Cardiac muscle cell (in vitro differentiated cells and primary cell): Measurements from ENCODE around the gene ATP9B. TPM values are rescaled to one million over a fixed set of nuclear protein-coding genes. Genes with fewer than 3 reads are reported as not detected.

Experiments used
- DNase-seq, 2 donors: peaks; one replicate each; pipeline versions ENCODE4 v3.0.0 to v3.0.0-alpha.2; 2010 to 2017; ENCODE audit warnings: low read depth in 1 of 2, low spot score in 1 of 2
- H3K27ac ChIP-seq: fragments of 200-600 bp; sonication (generic); 2 replicates; pipeline ENCODE4 v1.5.1; 2016
- H3K27me3 ChIP-seq: fragments of 200-600 bp; sonication (generic); 2 replicates; pipeline ENCODE4 v1.6.0; 2016; ENCODE audit warnings: control low read depth
- H3K36me3 ChIP-seq: fragments of 200-600 bp; sonication (generic); 2 replicates; pipeline ENCODE4 v1.5.1; 2016; ENCODE audit warnings: control low read depth
- H3K4me1 ChIP-seq: fragments of 200-600 bp; sonication (generic); 2 replicates; pipeline ENCODE4 v1.8.1; 2017; ENCODE audit warnings: low read depth, mild to moderate bottlenecking, mixed run types
- H3K4me3 ChIP-seq: fragments of 200-600 bp; sonication (generic); 2 replicates; pipeline ENCODE4 v1.5.1; 2016; ENCODE audit warnings: mild to moderate bottlenecking
- H3K9me3 ChIP-seq: fragments of 200-600 bp; sonication (generic); 2 replicates; pipeline ENCODE4 v1.5.1; 2017; ENCODE audit warnings: low read depth, mild to moderate bottlenecking, control low read depth
- polyA plus RNA-seq: library from polyadenylated mRNA; unstranded; fragments of >200 nt; fragmentation: Nextera tagmentation; extraction: Ambion mirVana; gene quantifications from 2 replicates; pipeline ENCODE4 v1.2.1, GENCODE V29; 2016
- total RNA-seq: library from RNA; depleted of rRNA; stranded (reverse); fragments of >200 nt; gene quantifications from 2 replicates; pipeline ENCODE4 v1.2.3, GENCODE V29; 2016
- TF ChIP-seq, protein P1 (sequence below): IDR thresholded peaks from 2 replicates; pipeline ENCODE4 v1.5.1; 2012; ENCODE audit warnings: low read depth, mild to moderate bottlenecking, low read length

Gene ATP9B
- total and polyA plus RNA-seq, 2 experiments from 2014 or later: 14.1 to 14.2 TPM

DNA sequence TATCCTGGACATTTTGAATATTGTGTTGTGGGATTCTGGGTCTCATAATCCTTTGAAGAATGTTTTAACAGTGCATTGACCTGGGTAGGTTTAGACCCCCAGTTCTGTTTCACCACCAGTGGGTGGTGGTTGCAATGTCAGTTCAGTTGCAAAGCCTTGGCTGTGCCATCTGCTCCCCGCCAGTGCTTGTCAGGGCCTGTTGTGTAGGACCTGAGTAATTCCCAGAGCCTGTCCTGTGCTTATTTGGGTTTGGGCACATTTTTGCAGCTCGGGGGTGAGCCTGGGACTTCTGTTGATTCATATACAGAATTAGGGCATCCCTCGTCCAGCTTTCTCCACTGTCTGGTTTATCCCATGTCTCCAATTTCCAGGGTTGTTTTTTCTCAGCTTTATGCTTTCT is 24.8 kb downstream of the ATP9B start:
- Histone ChIP-seq H3K4me1 (peaks cover 4% of the 10 kb centered on the region), H3K27me3 (no peaks in the 10 kb centered on the region), H3K27ac (no peak overlapping the region), H3K9me3 (no peaks in the 10 kb centered on the region), H3K36me3 (no peaks in the 10 kb centered on the region), H3K4me3 (no peak overlapping the region)
- no peak for DNase-seq
- TF ChIP-seq, protein P1, sequence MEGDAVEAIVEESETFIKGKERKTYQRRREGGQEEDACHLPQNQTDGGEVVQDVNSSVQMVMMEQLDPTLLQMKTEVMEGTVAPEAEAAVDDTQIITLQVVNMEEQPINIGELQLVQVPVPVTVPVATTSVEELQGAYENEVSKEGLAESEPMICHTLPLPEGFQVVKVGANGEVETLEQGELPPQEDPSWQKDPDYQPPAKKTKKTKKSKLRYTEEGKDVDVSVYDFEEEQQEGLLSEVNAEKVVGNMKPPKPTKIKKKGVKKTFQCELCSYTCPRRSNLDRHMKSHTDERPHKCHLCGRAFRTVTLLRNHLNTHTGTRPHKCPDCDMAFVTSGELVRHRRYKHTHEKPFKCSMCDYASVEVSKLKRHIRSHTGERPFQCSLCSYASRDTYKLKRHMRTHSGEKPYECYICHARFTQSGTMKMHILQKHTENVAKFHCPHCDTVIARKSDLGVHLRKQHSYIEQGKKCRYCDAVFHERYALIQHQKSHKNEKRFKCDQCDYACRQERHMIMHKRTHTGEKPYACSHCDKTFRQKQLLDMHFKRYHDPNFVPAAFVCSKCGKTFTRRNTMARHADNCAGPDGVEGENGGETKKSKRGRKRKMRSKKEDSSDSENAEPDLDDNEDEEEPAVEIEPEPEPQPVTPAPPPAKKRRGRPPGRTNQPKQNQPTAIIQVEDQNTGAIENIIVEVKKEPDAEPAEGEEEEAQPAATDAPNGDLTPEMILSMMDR: no peak

DNA sequence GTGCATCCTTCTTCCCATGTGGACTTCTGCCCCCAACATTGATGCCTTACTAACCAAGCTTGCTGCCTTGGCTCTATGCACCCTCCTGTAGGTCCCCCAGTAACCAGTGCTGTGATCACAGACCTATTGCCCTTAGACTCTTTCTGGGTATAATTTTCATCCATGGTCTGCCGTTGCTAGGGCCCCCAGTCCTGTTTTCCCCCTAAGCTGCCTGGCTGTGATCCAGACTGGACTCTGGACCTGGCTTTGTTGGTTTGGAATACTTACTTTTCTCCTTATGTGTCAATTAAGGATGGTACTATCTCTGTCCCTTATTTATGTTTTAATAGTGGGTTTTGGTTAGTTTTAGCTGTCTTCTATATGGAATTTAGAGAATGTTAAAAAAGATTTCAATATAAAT is 26.0 kb downstream of the ATP9B start:
- Histone ChIP-seq H3K27me3 (no peaks in the 10 kb centered on the region), H3K36me3 (no peaks in the 10 kb centered on the region), H3K4me1 (peaks cover 4% of the 10 kb centered on the region), H3K9me3 (no peaks in the 10 kb centered on the region), H3K27ac (no peak overlapping the region), H3K4me3 (no peak overlapping the region)
- DNase-seq: no peak
- TF ChIP-seq, protein P1: no peak

DNA sequence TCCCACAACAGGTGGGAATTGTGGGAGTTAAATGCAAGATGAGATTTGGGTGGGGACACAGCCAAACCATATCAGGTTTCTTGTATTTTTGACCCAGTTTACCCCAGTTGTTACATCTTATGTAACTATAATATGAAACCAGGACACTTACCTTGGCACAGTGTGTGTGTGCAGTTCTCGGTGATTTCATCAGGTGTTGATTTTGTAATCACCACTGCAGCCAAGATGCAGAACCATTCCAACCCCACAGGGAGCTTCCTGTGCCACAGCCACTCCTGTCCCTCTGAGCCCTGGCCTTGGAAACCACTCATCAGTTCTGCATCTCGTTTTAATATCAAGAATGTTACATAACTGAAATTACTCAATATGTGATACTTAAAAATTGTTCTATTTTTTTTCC is 31.8 kb downstream of the ATP9B start:
- no peaks in the 10 kb centered on the region for H3K27me3 ChIP-seq
- H3K27ac ChIP-seq: no peak overlapping the region
- TF ChIP-seq, protein P1: no peak
- no peaks in the 10 kb centered on the region for H3K4me1 ChIP-seq
- H3K4me3 ChIP-seq: no peak overlapping the region
- no peaks in the 10 kb centered on the region for H3K9me3 ChIP-seq
- no peak for DNase-seq
- no peaks in the 10 kb centered on the region for H3K36me3 ChIP-seq

DNA sequence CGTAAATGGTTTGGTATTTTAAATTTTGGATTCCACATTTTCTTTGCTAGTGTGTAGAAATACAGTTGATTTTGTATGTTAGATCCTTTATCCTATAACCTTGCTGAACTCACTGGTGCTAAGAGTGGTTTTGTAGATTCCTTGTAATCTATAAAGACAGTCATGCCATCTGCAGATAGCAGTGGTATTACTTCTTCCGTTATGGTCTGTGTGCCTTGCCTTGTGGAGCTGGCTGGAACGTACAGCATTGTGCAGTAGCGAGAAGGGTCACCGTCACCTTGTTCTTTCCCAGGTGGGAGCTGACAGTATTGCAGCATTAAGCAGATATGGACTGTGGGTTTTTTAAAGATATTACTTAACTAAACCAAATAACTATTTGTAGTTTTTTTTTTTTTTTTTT is 33.7 kb downstream of the ATP9B start:
- TF ChIP-seq, protein P1: no peak
- no peak overlapping the region for H3K4me3 ChIP-seq
- no peaks in the 10 kb centered on the region for H3K36me3 ChIP-seq
- no peak overlapping the region for H3K27ac ChIP-seq
- H3K27me3 ChIP-seq: no peaks in the 10 kb centered on the region
- no peak for DNase-seq
- no peaks in the 10 kb centered on the region for H3K9me3 ChIP-seq
- no peaks in the 10 kb centered on the region for H3K4me1 ChIP-seq

DNA sequence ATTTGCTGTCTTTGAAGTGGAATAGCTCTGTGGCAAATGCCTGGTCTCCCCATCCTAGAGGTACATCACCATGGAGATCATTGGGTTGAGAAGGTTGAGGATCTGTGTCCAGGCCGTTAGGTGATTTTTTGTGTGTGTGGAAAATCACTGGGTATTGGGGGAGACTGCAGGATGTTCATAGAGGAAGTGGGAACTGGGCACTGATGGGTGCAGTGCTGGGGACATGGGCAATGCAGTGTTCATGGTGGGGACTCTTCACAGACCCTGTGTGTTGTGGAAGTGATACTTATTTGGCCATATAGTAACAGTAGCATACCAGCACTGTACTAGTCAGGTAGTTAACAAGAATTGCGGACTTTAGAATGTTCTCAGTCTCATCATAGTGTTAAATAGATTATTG is 34.9 kb downstream of the ATP9B start:
- H3K27me3 ChIP-seq: no peaks in the 10 kb centered on the region
- no peaks in the 10 kb centered on the region for H3K36me3 ChIP-seq
- no peak for DNase-seq
- TF ChIP-seq, protein P1: no peak
- H3K4me3 ChIP-seq: no peak overlapping the region
- no peak overlapping the region for H3K27ac ChIP-seq
- H3K4me1 ChIP-seq: no peaks in the 10 kb centered on the region
- H3K9me3 ChIP-seq: no peaks in the 10 kb centered on the region

DNA sequence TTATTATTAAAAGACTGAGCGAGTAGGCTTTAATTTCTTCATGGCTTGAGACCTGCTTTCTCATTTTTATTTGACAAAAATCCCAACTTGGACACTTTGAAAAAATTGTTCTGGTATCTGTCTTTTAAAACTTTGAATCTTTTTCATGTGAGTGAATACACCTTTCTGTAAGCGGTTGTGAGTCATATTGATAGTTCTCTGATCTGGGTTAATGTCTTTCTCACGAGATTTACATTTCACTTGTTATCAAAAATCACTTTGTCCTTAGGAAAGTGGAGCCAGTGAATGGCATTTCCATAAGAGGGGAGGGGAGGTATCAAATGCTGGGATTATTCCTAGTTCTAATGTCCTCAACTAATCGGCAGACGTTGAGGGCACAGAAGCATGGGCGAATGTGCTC is 36.3 kb downstream of the ATP9B start:
- TF ChIP-seq, protein P1: no peak
- Histone ChIP-seq H3K27me3 (no peaks in the 10 kb centered on the region), H3K9me3 (no peaks in the 10 kb centered on the region), H3K4me1 (no peaks in the 10 kb centered on the region), H3K4me3 (no peak overlapping the region), H3K36me3 (no peaks in the 10 kb centered on the region), H3K27ac (no peak overlapping the region)
- DNase-seq: no peak
